GM18526 (cell line): ENCODE measurements around the gene JPT1.

Experiments
- POLR2A ChIP-seq: IDR thresholded peaks from 3 replicates; pipeline ENCODE4 v1.6.1; 2011; ENCODE audit not compliant: insufficient read length; ENCODE audit errors: extremely low read depth

JPT1 gene

DNA sequence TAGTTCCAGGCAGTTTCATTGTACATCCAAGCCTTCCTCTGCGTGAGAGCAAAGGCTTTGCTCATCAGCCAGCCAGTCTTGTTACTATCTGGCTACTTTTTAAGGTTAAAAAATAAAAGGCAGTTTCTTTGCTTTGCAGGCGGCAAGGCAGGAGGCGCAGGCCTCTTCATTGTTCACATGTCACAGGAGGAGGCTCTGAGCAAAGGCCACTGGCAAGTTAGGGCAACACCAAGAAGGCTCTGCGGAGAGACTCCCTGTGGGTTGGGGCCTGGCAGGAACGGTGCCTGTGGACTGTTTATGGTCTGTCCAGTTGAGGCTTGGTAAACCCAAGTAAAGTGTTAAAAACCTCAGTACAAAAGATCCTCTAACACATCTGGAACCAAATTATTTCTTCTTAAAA lies 18.9 kb downstream of the JPT1 start:
- TF ChIP-seq POLR2A, result no peak

DNA sequence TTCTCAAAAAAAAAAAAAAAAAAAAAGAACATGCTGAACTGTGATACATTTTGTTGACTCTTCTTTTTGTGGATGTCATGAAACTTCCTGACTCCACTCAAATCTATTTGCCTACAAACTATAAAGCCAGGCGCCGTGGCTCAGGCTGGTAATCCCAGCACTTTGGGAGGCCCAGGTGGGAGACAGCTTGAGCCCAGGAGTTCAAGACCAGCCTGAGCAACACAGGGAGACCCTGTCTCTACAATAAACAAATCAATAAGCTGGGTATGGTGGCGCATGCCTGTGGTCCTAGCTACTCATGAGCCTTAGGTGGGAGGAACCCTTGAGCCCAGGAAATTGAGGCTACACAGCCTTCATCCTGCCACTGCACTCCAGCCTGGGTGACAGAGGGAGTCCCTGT lies 21.3 kb downstream of the JPT1 start:
- TF ChIP-seq POLR2A, result no peak

DNA sequence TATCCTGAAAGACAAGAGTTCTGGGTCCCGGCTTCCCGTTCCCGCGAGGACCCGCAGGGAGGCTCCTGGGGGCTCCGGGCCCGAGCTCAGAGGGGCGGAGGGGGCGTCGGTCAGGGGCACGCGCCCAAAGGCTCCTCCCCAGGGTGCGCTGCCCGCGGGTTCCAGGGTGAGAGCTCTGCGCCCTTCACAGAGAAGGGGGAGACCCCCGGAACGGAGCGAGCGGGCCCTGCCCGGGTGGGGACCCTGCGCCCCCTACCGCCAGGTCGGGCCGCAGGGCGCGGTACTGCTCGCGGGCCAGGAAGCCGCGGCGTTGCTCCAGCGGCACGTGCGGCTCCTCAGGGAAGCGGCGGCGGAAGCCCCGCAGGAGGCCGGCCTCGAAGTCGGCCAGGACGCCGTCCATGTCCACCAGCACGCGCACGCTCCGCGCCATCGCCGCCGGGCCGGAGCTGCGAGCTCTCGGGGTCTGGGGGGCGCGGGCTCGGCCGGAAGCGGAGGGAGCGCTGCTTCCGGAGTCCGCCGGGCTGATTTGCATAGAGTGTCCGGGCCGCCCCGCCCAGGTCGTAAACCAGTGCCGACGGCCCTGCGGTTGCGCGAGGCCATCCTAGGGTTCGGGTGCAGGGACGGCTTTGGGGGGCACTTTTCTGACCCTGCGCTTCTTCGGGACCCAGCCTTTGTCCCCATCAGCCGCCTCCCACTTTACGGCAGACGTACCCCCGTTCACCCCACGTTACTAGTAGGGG lies 22.9 kb downstream of the JPT1 start, which contains the start of gene NT5C:
NT5C (minus strand) TSS at position 465 of the 740 bp plus-strand sequence; CDS start at position 430, 35 bp downstream.
- peak; percentile 90 for TF ChIP-seq POLR2A

DNA sequence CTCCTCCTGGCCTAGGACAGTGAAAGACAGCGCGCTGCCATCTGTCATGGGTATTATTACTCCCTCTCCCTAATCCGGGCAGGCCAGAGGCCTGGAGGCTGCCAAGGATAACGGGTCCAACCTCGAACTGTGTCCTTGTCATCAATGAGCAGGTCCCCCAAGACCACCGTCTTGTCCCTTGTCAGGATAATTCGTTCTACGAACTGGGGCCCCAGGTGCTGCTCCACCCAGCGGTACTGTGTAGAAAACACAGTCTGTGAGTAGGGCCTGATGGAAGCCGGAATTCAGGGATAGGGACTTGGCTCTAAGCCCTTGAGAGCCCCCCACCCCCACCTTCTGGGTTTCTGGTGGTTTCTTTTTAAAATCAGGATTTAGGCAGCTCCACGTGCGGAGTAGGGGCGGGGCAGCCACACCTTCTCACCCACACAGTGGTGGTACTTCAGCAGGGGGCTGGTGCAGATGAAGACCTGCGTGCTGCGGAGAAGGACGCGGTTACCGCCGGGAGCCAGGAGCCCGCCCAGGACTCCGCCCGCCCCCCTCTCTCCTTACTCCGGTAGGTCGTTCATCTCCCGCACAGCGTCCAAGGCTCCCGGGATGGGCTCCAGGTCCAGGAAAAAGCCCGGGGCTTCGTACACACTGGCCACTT lies 23.6 kb downstream of the JPT1 start:
- TF ChIP-seq POLR2A, result no peak

DNA sequence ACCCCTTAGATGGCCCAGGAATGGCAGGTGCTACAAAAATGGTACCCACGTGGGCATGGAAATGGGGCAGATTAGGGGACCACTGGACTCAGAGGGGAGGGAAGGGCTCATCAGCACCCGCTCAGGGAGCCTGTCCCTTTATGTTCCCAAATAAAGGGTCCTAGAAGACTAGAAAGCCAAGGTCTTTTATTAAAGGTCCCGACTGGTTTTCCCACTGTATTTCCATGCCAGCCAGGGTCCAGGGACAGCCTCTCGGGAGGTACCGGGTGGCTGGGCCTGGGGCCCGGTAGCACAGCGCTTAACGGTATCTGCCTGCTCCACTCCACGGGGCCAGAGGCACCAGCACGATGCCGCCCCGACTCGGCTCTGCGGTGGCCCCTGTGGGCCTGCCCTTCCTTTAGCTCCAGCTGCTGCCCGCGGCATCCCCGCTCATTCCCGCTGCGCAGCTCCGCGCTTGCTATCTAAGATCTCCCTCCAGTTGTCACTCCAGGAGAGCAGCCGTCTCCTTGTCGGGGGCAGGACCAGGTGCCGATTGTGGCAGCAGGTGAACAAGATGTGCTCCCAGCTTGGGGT lies 24.2 kb downstream of the JPT1 start:
- TF ChIP-seq POLR2A, result no peak

DNA sequence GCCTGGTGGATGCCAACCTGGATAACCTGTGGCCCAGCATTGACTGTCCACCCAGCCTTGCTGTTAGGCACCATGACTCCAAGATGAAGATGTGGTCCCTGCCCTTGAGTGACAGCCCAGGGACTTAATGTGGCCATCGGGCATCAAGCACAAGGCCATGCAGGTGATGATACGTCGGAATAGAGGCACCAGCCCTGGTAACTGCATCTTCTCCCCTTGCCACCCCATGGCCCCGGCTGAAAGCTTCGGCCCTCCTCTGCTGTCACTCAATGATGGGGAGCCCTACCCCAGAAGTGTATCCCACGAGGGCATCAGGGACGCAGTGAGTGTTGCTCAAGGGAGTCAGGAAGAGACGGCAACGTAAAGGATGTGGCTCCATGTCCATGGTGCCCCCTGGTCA lies 24.7 kb downstream of the JPT1 start:
- TF ChIP-seq POLR2A, result no peak

DNA sequence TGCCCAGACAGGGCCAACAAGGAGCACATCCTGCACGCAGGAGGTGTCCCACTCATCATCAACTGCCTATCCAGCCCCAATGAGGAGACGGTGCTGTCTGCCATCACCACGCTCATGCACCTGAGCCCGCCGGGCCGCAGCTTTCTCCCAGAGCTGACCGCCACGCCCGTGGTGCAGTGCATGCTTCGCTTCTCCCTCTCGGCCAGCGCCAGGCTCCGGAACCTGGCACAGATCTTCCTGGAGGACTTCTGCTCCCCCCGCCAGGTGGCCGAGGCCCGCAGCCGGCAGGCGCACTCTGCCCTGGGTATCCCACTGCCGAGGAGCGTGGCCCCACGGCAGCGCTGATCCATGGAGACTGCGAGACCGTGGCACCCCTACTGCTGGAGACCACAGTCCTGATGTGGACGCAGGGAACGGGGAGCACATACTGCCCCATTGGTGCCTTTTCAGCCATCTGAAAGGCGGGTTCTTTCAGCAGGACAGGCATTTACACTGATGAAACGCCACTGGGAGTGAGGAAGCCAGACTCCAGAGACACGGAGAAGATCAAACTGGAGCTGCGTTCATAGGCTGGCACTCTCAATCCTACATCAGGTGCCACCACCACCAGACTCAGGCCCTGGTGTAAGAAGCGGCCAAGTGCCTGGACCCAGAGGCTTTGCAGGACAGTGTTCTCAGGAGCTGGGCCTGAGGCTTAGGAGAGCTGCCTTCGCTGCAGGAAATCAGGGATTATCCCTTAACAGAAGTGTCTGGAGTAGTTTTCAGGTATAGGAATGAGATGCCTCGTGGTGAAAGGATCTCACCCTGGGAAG lies 25.4 kb downstream of the JPT1 start:
- TF ChIP-seq POLR2A, result no peak

DNA sequence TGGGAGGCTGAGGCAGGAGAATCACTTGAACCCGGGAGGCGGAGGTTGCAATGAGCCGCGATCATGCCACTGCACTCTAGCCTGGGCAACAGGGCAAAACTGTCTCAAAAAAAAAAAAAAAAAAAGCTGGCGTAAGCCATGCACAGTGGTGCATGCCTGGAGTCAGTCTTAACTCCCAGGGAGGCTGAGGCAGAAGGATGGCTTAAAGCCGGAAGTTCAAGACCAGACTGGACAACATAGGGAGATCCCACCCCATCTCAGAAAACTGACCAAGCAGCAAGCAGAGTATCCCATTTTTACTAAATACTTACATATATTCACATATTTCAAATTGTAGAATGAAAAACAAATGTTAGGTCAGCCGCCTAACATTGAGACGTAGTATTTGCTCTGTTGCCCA lies 27.4 kb downstream of the JPT1 start:
- TF ChIP-seq POLR2A, result no peak

DNA sequence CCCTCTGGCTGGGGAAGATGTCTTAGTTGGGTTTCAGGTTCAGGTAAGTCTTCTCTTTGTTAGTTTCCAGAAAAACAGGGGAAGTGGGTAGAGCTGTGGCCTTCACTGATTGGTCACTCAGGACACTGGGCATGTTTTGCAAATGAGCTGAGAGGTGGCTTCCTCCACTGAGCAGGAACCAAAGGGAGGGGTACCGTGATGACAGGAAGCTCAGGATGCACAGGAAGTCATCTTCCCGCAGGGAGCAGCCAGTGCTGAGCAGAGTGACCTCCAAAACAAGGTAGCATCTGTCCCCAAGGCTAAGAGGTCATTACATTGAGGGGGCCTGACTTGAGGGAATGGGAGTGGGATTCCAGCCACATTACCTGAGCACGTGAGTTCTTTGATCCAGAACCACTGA lies 28.3 kb downstream of the JPT1 start:
- TF ChIP-seq POLR2A, result no peak

DNA sequence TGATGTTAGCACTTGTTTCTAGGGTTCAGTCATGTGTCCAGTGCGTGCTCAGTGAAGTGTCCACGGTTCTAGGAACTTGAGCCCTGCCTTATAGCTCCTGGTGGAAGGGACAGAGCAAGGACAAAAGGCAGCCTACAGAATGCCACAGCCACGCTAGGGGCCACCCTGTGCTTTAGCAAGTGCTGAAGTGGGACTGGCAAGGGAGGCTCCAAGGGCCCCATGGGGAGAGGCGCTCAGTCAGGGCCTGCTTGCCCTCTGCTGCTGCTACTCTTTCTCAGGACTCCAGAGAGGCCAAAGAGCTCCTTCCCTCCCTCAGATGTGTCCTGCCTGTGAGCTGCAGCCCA lies 29.5 kb downstream of the JPT1 start:
- no peak for TF ChIP-seq POLR2A

DNA sequence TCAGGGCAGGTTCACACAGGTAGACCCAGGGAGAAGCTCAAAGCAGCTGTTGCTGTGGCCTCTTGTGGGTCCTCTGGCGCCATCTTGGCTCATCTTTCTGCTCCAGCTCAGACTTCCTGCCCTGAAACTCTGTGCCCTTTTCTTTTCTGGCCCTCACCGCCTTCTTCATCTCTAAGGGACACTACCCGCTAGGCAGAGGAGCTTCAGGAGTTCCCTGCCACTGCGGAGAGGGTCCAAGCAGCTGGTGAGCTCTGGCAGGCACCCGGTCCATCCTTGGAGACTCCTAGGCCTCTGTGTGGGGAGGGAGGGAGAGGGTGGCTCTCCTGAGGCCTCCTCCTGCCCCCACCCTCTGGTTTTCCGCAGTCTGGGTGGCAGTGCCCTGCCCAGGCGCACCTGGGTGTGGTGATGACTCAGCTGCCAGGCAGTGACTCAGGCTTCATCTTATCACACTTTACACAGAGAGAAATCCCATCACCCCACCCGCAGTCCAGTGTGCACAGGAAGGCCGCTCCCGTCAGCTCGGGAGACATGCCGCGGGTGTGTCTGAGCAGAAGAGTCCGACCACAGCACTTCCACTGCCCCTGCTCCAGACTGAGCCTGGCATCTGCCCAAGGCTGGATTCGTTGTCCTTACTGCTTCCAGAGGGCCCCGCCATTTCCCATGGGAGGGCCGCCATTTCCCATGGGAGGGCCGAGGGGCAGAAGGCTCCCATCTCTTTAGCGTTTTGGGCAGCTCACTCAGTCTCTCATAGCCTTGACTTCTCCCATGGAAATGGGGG lies 30.1 kb downstream of the JPT1 start:
- no peak for TF ChIP-seq POLR2A

DNA sequence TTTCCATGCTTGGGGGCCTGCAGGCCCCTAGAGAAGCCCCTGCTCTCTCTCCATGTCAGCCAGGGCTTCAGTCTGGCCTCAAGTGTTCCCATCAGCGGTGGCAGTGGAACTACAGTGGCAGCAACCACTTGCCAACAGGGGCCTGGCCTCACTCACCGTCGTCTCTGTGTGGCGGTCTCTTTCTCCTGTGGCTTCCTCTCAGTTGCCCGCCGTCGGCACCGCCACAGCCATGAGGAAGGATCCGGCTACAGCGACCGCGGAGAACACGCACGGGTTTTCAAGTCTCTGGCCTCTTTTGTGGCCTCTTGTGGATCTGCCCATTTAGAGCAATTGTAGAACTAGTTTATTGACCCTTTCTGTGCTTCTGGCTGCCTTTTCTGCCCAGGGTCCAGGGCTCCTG lies 36.0 kb downstream of the JPT1 start:
- no peak for TF ChIP-seq POLR2A

DNA sequence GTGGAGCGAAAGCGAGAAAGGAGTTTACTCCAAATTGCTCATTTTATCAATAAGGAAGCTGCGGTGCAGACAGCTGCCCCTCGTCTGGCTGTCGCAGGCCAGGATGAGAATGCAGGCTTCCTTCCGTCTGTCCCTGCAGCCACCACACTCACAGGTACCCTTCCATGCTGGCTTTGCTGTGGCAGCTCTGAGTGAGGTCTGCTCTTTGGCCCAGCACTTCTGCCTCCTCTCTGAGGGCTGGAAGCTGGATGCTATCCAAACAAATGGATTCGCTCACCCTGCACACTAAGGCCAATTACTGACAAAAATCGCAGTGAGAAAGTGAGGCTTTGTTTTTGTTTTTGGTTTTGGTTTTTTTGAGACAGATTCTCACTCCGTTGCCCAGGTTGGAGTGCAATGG lies 37.6 kb downstream of the JPT1 start:
- no peak for TF ChIP-seq POLR2A

DNA sequence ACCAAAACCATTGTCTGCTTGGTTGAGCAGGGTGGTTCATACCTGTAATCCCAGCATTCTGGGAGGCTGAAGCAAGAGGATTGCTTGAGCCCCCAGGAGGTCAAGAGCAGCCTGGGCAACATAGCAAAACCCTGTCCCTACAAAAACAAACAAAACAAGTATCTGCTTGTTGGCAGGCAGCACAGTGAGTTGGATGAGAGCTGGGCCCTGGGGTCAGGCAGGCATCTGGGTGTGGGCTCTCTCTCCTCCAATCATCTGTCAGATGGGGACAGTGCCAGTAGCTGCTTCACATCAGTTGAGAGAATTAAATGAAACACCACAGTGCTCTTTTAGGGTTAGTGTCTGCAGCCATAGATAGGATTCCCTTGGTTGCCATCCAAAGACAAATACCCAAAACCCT lies 38.8 kb downstream of the JPT1 start:
- no peak for TF ChIP-seq POLR2A
